AG04449 (cell line): ENCODE data around the gene DUS1L.
A peak's percentile ranks its signal among the peaks of the same experiment; 100 is the strongest.

Source experiments
- CTCF ChIA-PET: fragments of 350-600 bp; formaldehyde crosslinking; extraction: SDS; loops from one replicate; lab custom pipeline; 2021; ENCODE audit warnings: antibody characterized with exemption; lab: Yijun Ruan, JAX
- POLR2A ChIA-PET: fragments of 400-600, 350-600 bp; formaldehyde crosslinking; extraction: SDS; loops from one replicate; lab custom pipeline; 2020; ENCODE audit warnings: antibody characterized with exemption, inconsistent platforms; lab: Yijun Ruan, JAX
- DNase-seq: peaks from one replicate; pipeline ENCODE4 v3.0.0-alpha.2; 2010; ENCODE audit warnings: low read depth, low spot score
- H3K4me3 ChIP-seq: 2 replicates; pipeline ENCODE4 v1.5.1; 2011; ENCODE audit warnings: low read depth, mild to moderate bottlenecking, control low read depth, low read length
- CTCF ChIP-seq: IDR thresholded peaks from one replicate; pipeline ENCODE4 v1.5.1; 2011; ENCODE audit warnings: mild to moderate bottlenecking, moderate library complexity, low read length, control low read depth, inconsistent platforms; ENCODE audit not compliant: insufficient read depth; ENCODE audit errors: missing control alignments

DUS1L gene

GRCh38 chr17:82101767-82102679 lies 36.4 kb upstream of the DUS1L start:
- TF ChIP-seq CTCF = no peak
- ChIA-PET POLR2A (no interaction called here), CTCF (no interaction called here)
- H3K4me3 ChIP-seq = no peak overlapping the region
- DNase-seq = no peak

GRCh38 chr17:82101301-82101715 lies 35.7 kb upstream of the DUS1L start:
- POLR2A ChIA-PET = no interaction called here
- H3K4me3 ChIP-seq = no peak overlapping the region
- no peak for DNase-seq
- no peak for TF ChIP-seq CTCF
- CTCF ChIA-PET = no interaction called here

DNA sequence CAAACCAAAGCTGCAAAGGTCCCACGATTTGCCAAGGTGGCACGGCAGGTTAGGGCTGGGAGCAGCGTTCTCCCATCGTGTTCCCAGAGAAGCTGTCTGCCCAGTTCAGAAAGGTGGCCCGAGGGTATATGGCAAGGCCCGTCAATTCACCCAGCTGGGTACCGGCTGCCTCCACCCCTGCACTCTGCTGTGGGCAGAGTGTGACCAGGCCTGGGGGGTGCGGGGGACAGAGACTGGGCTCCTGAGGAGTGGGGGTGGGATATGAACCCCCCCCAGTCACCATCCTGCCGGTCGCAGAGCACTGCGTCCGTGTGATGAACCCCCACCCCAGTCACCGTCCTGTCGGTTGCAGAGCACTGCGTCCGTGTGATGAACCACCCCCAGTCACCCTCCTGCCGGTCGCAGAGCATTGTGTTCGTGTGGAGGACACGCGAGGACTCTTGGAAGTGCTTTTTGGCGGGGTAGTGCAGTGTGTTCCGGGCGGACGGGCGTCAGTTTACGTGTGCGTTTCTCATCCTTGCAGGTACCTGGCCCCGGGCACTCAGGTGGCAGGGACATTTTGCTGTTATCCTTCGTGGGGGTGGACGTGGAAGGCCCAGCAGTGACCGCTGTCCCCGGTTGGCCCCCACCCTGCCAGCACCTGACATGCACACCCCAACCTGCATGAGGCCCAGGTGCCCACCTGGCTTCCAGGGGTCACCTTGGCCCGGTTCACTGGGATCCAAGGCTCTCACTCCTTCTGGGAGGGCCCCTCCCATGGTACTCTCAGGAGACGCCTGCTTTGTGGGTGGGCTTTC lies 35.1 kb upstream of the DUS1L start:
- ChIA-PET CTCF (no interaction called here), POLR2A (interaction anchor here (0.6 kb wide), 1 partner anchor 51 kb away, joined by 3 read pairs; no protein-coding TSS in a partner anchor)
- no peak for TF ChIP-seq CTCF
- DNase-seq = no peak
- H3K4me3 ChIP-seq = no peak overlapping the region

DNA sequence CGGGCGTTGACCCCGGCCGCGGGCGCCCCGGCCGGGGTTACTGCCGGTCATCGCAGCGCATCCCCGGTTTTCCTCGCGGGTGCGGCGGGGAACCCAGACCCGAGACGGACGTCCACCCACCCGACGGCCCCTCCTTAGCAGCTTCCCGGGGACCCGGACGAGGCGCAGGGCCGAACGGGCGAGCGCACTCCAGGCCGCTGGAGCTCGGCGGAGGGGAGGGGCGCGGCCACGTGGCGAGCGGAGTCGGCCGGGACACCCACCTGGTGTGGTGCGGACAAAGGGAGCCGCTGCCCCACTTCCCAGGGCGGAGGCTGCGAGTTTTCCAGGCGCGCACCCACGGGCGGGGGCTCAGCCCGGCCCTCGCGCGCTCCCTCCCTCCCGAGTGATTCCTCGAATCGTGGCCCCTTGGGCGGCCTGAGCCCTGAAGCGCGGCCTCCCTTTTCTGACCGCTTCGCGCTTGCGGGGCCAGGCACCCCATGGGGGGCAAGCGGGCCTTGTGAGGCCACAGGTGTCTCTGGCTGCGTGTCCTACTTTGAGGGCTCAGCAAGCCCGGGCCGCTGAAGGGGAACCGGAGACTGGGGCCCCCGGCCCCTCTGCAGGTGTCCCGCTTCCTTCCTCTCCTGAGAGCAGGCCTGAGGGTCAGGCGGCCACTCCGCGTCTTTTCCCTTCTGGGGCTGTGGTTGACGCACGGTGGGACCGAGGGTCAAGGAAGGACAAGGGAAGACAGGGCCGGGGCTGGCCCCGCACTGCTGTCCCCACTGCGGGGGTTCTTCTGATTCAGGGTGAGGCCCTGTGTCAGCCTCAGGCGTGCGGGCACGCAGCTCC lies 33.5 kb upstream of the DUS1L start:
- ChIA-PET CTCF (interaction anchor here (1.0 kb wide), 2 partner anchors 61 to 69 kb away, joined by 5 to 8 read pairs; partner anchors contain the start of gene DCXR), POLR2A (interaction anchor here (0.7 to 1.8 kb wide), 10 partner anchors 8 to 143 kb away, joined by 3 to 6 read pairs (median 4); partner anchors contain the start of gene DCXR)
- DNase-seq = no peak
- H3K4me3 ChIP-seq = peak overlapping the region; percentile 61
- TF ChIP-seq CTCF = no peak

GRCh38 chr17:82098169-82098938 lies 32.8 kb upstream of the DUS1L start, which contains the start of gene FASN:
Gene FASN, minus strand, starts transcription at chr17:82098236. Its CDS starts 1,791 bp downstream, at chr17:82096445.
- H3K4me3 ChIP-seq = peak within 1 kb of the TSS; percentile 70
- ChIA-PET POLR2A (interaction anchor here (0.7 to 1.8 kb wide), 14 partner anchors 8 to 143 kb away, joined by 3 to 6 read pairs (median 3); partner anchors contain the start of gene DCXR), CTCF (interaction anchor here (1.0 kb wide), 2 partner anchors 60 to 68 kb away, joined by 5 to 8 read pairs; partner anchors contain the start of gene DCXR)
- TF ChIP-seq CTCF = peak; percentile 76
- DNase-seq = peak; percentile 42
